ENCODE measurements around the gene KCNK6.

KCNK6 gene

GRCh38 chr19:38290631-38291147 lies 29.0 kb upstream of the KCNK6 start:
- no peak for DNase-seq (ENCODE audit: low read depth in 1 of 2, low spot score in 1 of 2)
- no peak overlapping the region for H3K27ac ChIP-seq (replicated peaks)
- peaks cover 18% of the 10 kb centered on the region for H3K27me3 ChIP-seq (ENCODE audit: insufficient read depth, poor library complexity, severe bottlenecking)
- no peak overlapping the region for H3K4me3 ChIP-seq (replicated peaks; ENCODE audit: insufficient read depth, low read length)
- TF ChIP-seq GABPA (IDR thresholded peaks at IDR 0.05; ENCODE audit: low read depth) (no peak), REST (IDR thresholded peaks at IDR 0.05; ENCODE audit: insufficient replicate concordance, low read depth) (no peak), CTCF (IDR thresholded peaks at IDR 0.05; ENCODE audit: insufficient read depth, low read length) (no peak), SPI1 (IDR thresholded peaks at IDR 0.05; ENCODE audit: borderline replicate concordance, low read depth) (no peak), POLR2AphosphoS5 (IDR thresholded peaks at IDR 0.05; ENCODE audit: low read depth) (no peak)

- H3K4me3 ChIP-seq (replicated peaks; ENCODE audit: insufficient read depth, low read length): no peak overlapping the region
- no peak overlapping the region for H3K27ac ChIP-seq (replicated peaks)
- DNase-seq (ENCODE audit: low read depth in 1 of 2, low spot score in 1 of 2): no peak
- H3K27me3 ChIP-seq (ENCODE audit: insufficient read depth, poor library complexity, severe bottlenecking): peaks cover 16% of the 10 kb centered on the region
- TF ChIP-seq SPI1 (IDR thresholded peaks at IDR 0.05; ENCODE audit: borderline replicate concordance, low read depth): no peak
- no peak for TF ChIP-seq CTCF (IDR thresholded peaks at IDR 0.05; ENCODE audit: insufficient read depth, low read length)
- TF ChIP-seq GABPA (IDR thresholded peaks at IDR 0.05; ENCODE audit: low read depth): no peak
- TF ChIP-seq POLR2AphosphoS5 (IDR thresholded peaks at IDR 0.05; ENCODE audit: low read depth): no peak
- TF ChIP-seq REST (IDR thresholded peaks at IDR 0.05; ENCODE audit: insufficient replicate concordance, low read depth): no peak
These were observed 27.8 kb upstream of the KCNK6 start for GRCh38 chr19:38291855-38292254.

GRCh38 chr19:38293281-38293680 lies 26.4 kb upstream of the KCNK6 start:
- H3K27me3 ChIP-seq (ENCODE audit: insufficient read depth, poor library complexity, severe bottlenecking): peaks cover 16% of the 10 kb centered on the region
- TF ChIP-seq CTCF (IDR thresholded peaks at IDR 0.05; ENCODE audit: insufficient read depth, low read length) (no peak), SPI1 (IDR thresholded peaks at IDR 0.05; ENCODE audit: borderline replicate concordance, low read depth) (no peak), GABPA (IDR thresholded peaks at IDR 0.05; ENCODE audit: low read depth) (no peak), REST (IDR thresholded peaks at IDR 0.05; ENCODE audit: insufficient replicate concordance, low read depth) (no peak), POLR2AphosphoS5 (IDR thresholded peaks at IDR 0.05; ENCODE audit: low read depth) (no peak)
- H3K4me3 ChIP-seq (replicated peaks; ENCODE audit: insufficient read depth, low read length): no peak overlapping the region
- DNase-seq (ENCODE audit: low read depth in 1 of 2, low spot score in 1 of 2): no peak
- no peak overlapping the region for H3K27ac ChIP-seq (replicated peaks)
